Measurements from ENCODE around the gene POLR2L.

The POLR2L gene

GRCh38 chr11:870127-870413, 27.7 kb upstream of the POLR2L start:
- TF ChIP-seq CTCF (IDR thresholded peaks at IDR 0.05; ENCODE audit: poor library complexity, severe bottlenecking) = no peak

DNA sequence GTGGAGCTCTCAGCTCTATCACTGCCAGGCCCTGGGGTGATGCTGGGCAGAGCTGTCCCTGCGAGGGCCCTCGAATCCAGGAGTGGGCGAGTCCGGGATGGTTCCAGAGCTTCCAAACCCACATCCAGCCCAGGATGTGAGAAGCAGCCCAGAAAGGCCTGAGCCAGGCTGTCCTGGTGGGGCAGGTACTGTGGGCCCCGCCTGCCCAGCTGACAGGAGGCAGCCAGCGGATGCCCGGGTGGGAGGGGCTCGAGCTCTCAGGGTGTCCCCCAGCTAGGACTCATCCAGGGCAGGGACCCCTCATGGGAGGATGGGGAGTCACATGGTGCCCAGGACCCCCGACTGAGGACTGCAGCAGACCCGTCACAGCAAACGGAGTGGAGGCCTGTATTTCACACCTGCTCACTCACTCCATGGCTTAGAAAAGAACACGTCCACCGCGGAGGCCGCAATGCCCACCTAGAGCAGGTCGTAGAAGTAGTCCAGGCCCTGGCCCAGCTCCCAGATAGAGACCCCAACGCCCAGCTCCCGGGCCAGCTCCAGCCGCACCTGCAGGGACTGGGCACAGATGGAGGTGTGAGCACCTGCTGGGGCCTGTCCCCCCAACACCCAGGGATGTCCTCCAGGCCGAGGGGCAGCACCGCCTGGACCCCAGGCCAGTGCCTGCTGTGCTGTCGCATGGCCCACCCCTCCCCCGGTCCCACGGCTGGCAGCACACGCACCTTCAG, 27.2 kb upstream of the POLR2L start:
- DNase-seq (ENCODE audit: low spot score) (no peak), ATAC-seq (ENCODE audit: low read depth) (peak; percentile 8)
- H3K27ac ChIP-seq (ENCODE audit: poor library complexity, severe bottlenecking) = no peak overlapping the region
- no peak overlapping the region for H3K4me3 ChIP-seq (ENCODE audit: severe bottlenecking)
- peaks cover 14% of the 10 kb centered on the region for H3K36me3 ChIP-seq (ENCODE audit: low read depth)
- H3K9me3 ChIP-seq (ENCODE audit: severe bottlenecking) = no peaks in the 10 kb centered on the region
- H3K27me3 ChIP-seq (ENCODE audit: insufficient read depth, poor library complexity, severe bottlenecking) = no peaks in the 10 kb centered on the region
- no peaks in the 10 kb centered on the region for H3K4me1 ChIP-seq (ENCODE audit: insufficient read depth, poor library complexity, severe bottlenecking)
- no peak for TF ChIP-seq CTCF (IDR thresholded peaks at IDR 0.05; ENCODE audit: poor library complexity, severe bottlenecking)

More at GRCh38 chr11:870127-870413, 27.7 kb upstream of the POLR2L start:
- no peak overlapping the region for H3K27ac ChIP-seq (ENCODE audit: poor library complexity, severe bottlenecking)
- DNase-seq (ENCODE audit: low spot score) = no peak
- no peaks in the 10 kb centered on the region for H3K4me1 ChIP-seq (ENCODE audit: insufficient read depth, poor library complexity, severe bottlenecking)
- peak; percentile 22; the same call in 1 of the 3 replicates for ATAC-seq (ENCODE audit: low read depth)
- no peaks in the 10 kb centered on the region for H3K9me3 ChIP-seq (ENCODE audit: severe bottlenecking)
- peaks cover 13% of the 10 kb centered on the region for H3K36me3 ChIP-seq (ENCODE audit: low read depth)
- no peak overlapping the region for H3K4me3 ChIP-seq (ENCODE audit: severe bottlenecking)
- no peaks in the 10 kb centered on the region for H3K27me3 ChIP-seq (ENCODE audit: insufficient read depth, poor library complexity, severe bottlenecking)

GRCh38 chr11:868802-869201, 26.5 kb upstream of the POLR2L start:
- Histone ChIP-seq H3K36me3 (ENCODE audit: low read depth) (peaks cover 21% of the 10 kb centered on the region), H3K27me3 (ENCODE audit: insufficient read depth, poor library complexity, severe bottlenecking) (no peaks in the 10 kb centered on the region), H3K4me1 (ENCODE audit: insufficient read depth, poor library complexity, severe bottlenecking) (no peaks in the 10 kb centered on the region), H3K9me3 (ENCODE audit: severe bottlenecking) (no peaks in the 10 kb centered on the region), H3K27ac (ENCODE audit: poor library complexity, severe bottlenecking) (no peak overlapping the region), H3K4me3 (ENCODE audit: severe bottlenecking) (no peak overlapping the region)
- no peak for TF ChIP-seq CTCF (IDR thresholded peaks at IDR 0.05; ENCODE audit: poor library complexity, severe bottlenecking)
- no peak for DNase-seq (ENCODE audit: low spot score)
- no peak for ATAC-seq (ENCODE audit: low read depth)

- Histone ChIP-seq H3K27me3 (ENCODE audit: insufficient read depth, poor library complexity, severe bottlenecking) (no peaks in the 10 kb centered on the region), H3K9me3 (ENCODE audit: severe bottlenecking) (no peaks in the 10 kb centered on the region), H3K36me3 (ENCODE audit: low read depth) (peaks cover 21% of the 10 kb centered on the region), H3K4me3 (ENCODE audit: severe bottlenecking) (no peak overlapping the region), H3K4me1 (ENCODE audit: insufficient read depth, poor library complexity, severe bottlenecking) (no peaks in the 10 kb centered on the region), H3K27ac (ENCODE audit: poor library complexity, severe bottlenecking) (no peak overlapping the region)
- TF ChIP-seq CTCF (IDR thresholded peaks at IDR 0.05; ENCODE audit: poor library complexity, severe bottlenecking) = no peak
- no peak for DNase-seq (ENCODE audit: low spot score)
- no peak for ATAC-seq (ENCODE audit: low read depth)
Observed at GRCh38 chr11:868394-868793, 26.1 kb upstream of the POLR2L start.

- H3K27me3 ChIP-seq (ENCODE audit: insufficient read depth, poor library complexity, severe bottlenecking) = no peaks in the 10 kb centered on the region
- peaks cover 26% of the 10 kb centered on the region for H3K36me3 ChIP-seq (ENCODE audit: low read depth)
- no peak for TF ChIP-seq CTCF (IDR thresholded peaks at IDR 0.05; ENCODE audit: poor library complexity, severe bottlenecking)
- no peak overlapping the region for H3K4me3 ChIP-seq (ENCODE audit: severe bottlenecking)
- no peak for ATAC-seq (ENCODE audit: low read depth)
- no peak for DNase-seq (ENCODE audit: low spot score)
- H3K27ac ChIP-seq (ENCODE audit: poor library complexity, severe bottlenecking) = no peak overlapping the region
- H3K4me1 ChIP-seq (ENCODE audit: insufficient read depth, poor library complexity, severe bottlenecking) = no peaks in the 10 kb centered on the region
- no peaks in the 10 kb centered on the region for H3K9me3 ChIP-seq (ENCODE audit: severe bottlenecking)
Observed at GRCh38 chr11:867856-868358, 25.6 kb upstream of the POLR2L start.
